Activated CD4-positive, alpha-beta memory T cell treated with anti-CD3 and anti-CD28 coated beads for 36 hours (primary cell): Measurements from ENCODE around the gene TPCN1. TPM values are rescaled to one million over a fixed set of nuclear protein-coding genes. Genes with fewer than 3 reads are reported as not detected.

Source experiments
- CTCF ChIA-PET: fragments of 350-600 bp; sonication (Branson Sonifier 250); formaldehyde crosslinking; loops from one replicate; lab custom pipeline; 2021; ENCODE audit warnings: antibody characterized with exemption, inconsistent platforms; lab: Charles Lee
- POLR2A ChIA-PET: fragments of 350-600 bp; sonication (Branson Sonifier 250); formaldehyde crosslinking; loops from one replicate; lab custom pipeline; 2021; ENCODE audit warnings: antibody characterized with exemption; lab: Charles Lee
- DNase-seq: peaks from one replicate; pipeline ENCODE4 v3.0.0-alpha.2; 2020
- H3K27ac Mint-ChIP-seq: one replicate; pipeline ENCODE4 v1.8.0; 2021; ENCODE audit warnings: mixed read lengths
- H3K27me3 Mint-ChIP-seq: one replicate; pipeline ENCODE4 v1.8.0; 2021; ENCODE audit warnings: mixed read lengths
- H3K36me3 Mint-ChIP-seq: one replicate; pipeline ENCODE4 v1.8.0; 2021; ENCODE audit warnings: mixed read lengths
- H3K4me1 Mint-ChIP-seq: one replicate; pipeline ENCODE4 v1.8.0; 2021; ENCODE audit warnings: low read depth, mixed read lengths
- H3K4me3 Mint-ChIP-seq: one replicate; pipeline ENCODE4 v1.8.0; 2021; ENCODE audit warnings: mild to moderate bottlenecking, mixed read lengths
- H3K9me3 Mint-ChIP-seq: one replicate; pipeline ENCODE4 v1.8.0; 2021; ENCODE audit warnings: mixed read lengths
- intact Hi-C: fragments of 100-400 bp; cut with micrococcal nuclease; formaldehyde crosslinking; loops from one replicate; pipeline ENCODE4 v1.15.1; 2023
- total RNA-seq, 2 experiments: library from RNA; stranded (reverse); gene quantifications; one replicate each; pipeline ENCODE4 v1.2.3, GENCODE V29; 2021

Gene TPCN1
- total RNA-seq, 2 experiments from 2014 or later = 44.0 to 51.6 TPM

DNA sequence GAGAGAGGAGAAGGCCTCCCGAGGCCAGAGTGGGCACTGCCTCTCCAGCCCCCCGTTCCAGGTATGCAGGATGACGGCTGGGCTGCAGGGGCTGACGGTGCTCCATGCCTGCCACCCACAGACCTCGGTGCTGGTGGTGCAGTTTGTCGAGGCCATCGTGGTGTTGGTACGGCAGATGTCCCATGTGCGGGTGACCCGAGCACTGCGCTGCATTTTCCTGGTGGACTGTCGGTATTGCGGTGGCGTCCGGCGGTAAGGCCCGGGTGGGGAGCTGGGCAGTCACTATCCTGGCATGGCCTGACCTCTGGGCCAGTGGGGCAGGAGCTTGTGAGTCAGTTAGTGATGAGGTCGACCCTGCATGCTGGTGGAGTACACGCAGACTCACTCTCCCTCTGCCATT lies 47.4 kb downstream of the TPCN1 start:
- Mint-ChIP-seq H3K4me1 (peaks cover 16% of the 10 kb centered on the region), H3K4me3 (no peak overlapping the region), H3K36me3 (peaks cover 45% of the 10 kb centered on the region), H3K9me3 (no peaks in the 10 kb centered on the region), H3K27ac (no peak overlapping the region), H3K27me3 (no peaks in the 10 kb centered on the region)
- ChIA-PET POLR2A (no interaction called here), CTCF (no interaction called here)
- no peak for DNase-seq
- intact Hi-C loops = no loop called here

DNA sequence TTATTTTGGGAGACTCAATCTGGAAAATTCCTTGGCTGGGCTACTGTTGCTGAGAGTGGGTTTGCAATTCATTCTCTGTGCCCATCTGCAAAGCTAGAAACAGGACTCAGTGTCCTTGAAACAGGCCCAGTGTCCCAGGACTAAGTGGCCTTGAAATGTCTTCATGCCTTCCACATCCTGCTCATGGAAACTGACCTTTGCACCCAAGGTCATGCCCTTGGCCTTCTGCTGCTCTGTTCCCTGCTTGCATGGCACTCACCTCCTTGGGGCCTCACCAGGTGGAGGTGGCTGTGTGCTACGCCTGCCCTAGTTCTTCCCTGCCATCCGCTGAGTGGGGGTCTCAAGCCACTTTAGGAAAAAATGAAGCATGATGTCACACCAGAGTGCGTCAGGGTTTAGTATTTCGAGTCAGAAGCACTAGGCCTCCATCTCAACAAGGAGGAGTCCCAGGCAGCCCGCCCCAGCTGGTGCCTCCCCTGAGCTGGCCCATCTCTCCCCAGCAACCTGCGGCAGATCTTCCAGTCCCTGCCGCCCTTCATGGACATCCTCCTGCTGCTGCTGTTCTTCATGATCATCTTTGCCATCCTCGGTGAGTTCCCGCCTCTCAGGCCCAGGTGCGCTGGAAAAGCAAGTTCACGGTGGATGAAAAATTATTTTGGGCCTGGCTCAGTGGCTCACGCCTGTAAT lies 48.1 kb downstream of the TPCN1 start:
- ChIA-PET CTCF (no interaction called here), POLR2A (no interaction called here)
- H3K36me3 Mint-ChIP-seq = peaks cover 37% of the 10 kb centered on the region
- H3K4me1 Mint-ChIP-seq = peaks cover 10% of the 10 kb centered on the region
- no peak overlapping the region for H3K27ac Mint-ChIP-seq
- H3K9me3 Mint-ChIP-seq = no peaks in the 10 kb centered on the region
- intact Hi-C loops = no loop called here
- H3K27me3 Mint-ChIP-seq = no peaks in the 10 kb centered on the region
- no peak overlapping the region for H3K4me3 Mint-ChIP-seq
- no peak for DNase-seq

DNA sequence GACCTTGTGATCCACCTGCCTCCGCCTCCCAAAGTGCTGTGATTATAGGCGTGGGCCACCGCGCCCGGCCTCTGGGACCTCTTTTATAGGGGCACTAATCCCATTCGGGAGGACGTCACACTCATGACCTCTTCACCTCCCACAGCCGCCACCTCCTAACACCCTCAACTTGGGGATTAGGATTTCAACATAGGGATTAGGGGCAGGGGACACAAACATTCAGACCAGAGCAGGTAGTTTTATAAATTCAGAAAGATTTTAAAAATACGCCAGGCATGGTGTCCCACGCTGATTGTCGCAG lies 49.4 kb downstream of the TPCN1 start:
- Mint-ChIP-seq H3K9me3 (no peaks in the 10 kb centered on the region), H3K4me1 (peaks cover 10% of the 10 kb centered on the region), H3K27ac (no peak overlapping the region), H3K36me3 (peaks cover 41% of the 10 kb centered on the region), H3K27me3 (no peaks in the 10 kb centered on the region), H3K4me3 (no peak overlapping the region)
- CTCF ChIA-PET = no interaction called here
- no peak for DNase-seq
- POLR2A ChIA-PET = no interaction called here
- intact Hi-C loops = no loop called here

GRCh38 chr12:113271466-113271852 lies 50.2 kb downstream of the TPCN1 start:
- peaks cover 10% of the 10 kb centered on the region for H3K4me1 Mint-ChIP-seq
- ChIA-PET CTCF (no interaction called here), POLR2A (no interaction called here)
- DNase-seq = no peak
- H3K27ac Mint-ChIP-seq = no peak overlapping the region
- no peaks in the 10 kb centered on the region for H3K9me3 Mint-ChIP-seq
- H3K27me3 Mint-ChIP-seq = no peaks in the 10 kb centered on the region
- intact Hi-C loops = no loop called here
- H3K4me3 Mint-ChIP-seq = no peak overlapping the region
- peaks cover 35% of the 10 kb centered on the region for H3K36me3 Mint-ChIP-seq

- H3K27ac Mint-ChIP-seq = no peak overlapping the region
- peak; percentile 62 for DNase-seq
- ChIA-PET POLR2A (no interaction called here), CTCF (no interaction called here)
- H3K4me1 Mint-ChIP-seq = peaks cover 10% of the 10 kb centered on the region
- intact Hi-C loops = no loop called here
- H3K9me3 Mint-ChIP-seq = no peaks in the 10 kb centered on the region
- no peaks in the 10 kb centered on the region for H3K27me3 Mint-ChIP-seq
- no peak overlapping the region for H3K4me3 Mint-ChIP-seq
- H3K36me3 Mint-ChIP-seq = peaks cover 33% of the 10 kb centered on the region
These were observed 50.7 kb downstream of the TPCN1 start for GRCh38 chr12:113271853-113272561.

- DNase-seq = no peak
These were observed 51.9 kb downstream of the TPCN1 start for GRCh38 chr12:113273053-113273725.

GRCh38 chr12:113274848-113275247 lies 53.6 kb downstream of the TPCN1 start:
- intact Hi-C loops = no loop called here
- ChIA-PET POLR2A (no interaction called here), CTCF (no interaction called here)
- no peak overlapping the region for H3K27ac Mint-ChIP-seq
- H3K4me3 Mint-ChIP-seq = no peak overlapping the region
- no peaks in the 10 kb centered on the region for H3K27me3 Mint-ChIP-seq
- H3K36me3 Mint-ChIP-seq = peaks cover 27% of the 10 kb centered on the region
- no peak for DNase-seq
- no peaks in the 10 kb centered on the region for H3K9me3 Mint-ChIP-seq
- H3K4me1 Mint-ChIP-seq = peaks cover 10% of the 10 kb centered on the region

More at GRCh38 chr12:113273053-113273725, 51.9 kb downstream of the TPCN1 start:
- Mint-ChIP-seq H3K9me3 (no peaks in the 10 kb centered on the region), H3K36me3 (peaks cover 23% of the 10 kb centered on the region), H3K4me1 (peaks cover 10% of the 10 kb centered on the region), H3K27ac (no peak overlapping the region), H3K27me3 (no peaks in the 10 kb centered on the region), H3K4me3 (no peak overlapping the region)
- ChIA-PET POLR2A (no interaction called here), CTCF (no interaction called here)
- intact Hi-C loops = no loop called here

- ChIA-PET CTCF (no interaction called here), POLR2A (no interaction called here)
- DNase-seq = no peak
- Mint-ChIP-seq H3K27me3 (no peaks in the 10 kb centered on the region), H3K27ac (no peak overlapping the region), H3K36me3 (peaks cover 25% of the 10 kb centered on the region), H3K9me3 (no peaks in the 10 kb centered on the region), H3K4me1 (peaks cover 9% of the 10 kb centered on the region), H3K4me3 (no peak overlapping the region)
- intact Hi-C loops = no loop called here
These were observed 55.0 kb downstream of the TPCN1 start for GRCh38 chr12:113276306-113276705.

DNA sequence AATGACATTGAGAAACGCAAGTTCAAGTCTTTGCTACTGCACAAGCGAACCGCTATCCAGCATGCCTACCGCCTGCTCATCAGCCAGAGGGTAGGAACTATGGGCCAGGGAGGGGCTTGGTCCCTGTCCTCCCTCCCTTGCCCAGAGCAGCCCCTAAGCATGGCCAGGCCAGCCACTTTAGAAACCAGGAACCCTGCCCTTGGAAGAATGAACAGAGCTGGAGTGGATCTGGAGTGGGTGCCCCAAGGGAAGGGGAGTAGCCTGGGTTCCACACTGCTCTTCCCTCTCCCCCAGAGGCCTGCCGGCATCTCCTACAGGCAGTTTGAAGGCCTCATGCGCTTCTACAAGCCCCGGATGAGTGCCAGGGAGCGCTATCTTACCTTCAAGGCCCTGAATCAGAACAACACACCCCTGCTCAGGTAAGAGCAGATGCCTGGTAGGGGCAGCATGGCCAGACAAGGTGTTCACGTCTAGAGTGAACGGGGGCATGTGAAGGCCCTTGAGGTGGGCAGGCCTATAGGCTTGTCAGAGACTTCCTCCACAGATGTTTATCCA lies 55.8 kb downstream of the TPCN1 start:
- CTCF ChIA-PET = no interaction called here
- no peaks in the 10 kb centered on the region for H3K27me3 Mint-ChIP-seq
- POLR2A ChIA-PET = no interaction called here
- H3K27ac Mint-ChIP-seq = no peak overlapping the region
- intact Hi-C loops = no loop called here
- H3K36me3 Mint-ChIP-seq = peaks cover 20% of the 10 kb centered on the region
- no peaks in the 10 kb centered on the region for H3K9me3 Mint-ChIP-seq
- DNase-seq = no peak
- peaks cover 2% of the 10 kb centered on the region for H3K4me1 Mint-ChIP-seq
- H3K4me3 Mint-ChIP-seq = no peak overlapping the region

- Mint-ChIP-seq H3K27ac (no peak overlapping the region), H3K4me3 (no peak overlapping the region), H3K9me3 (no peaks in the 10 kb centered on the region), H3K4me1 (no peaks in the 10 kb centered on the region), H3K27me3 (no peaks in the 10 kb centered on the region), H3K36me3 (peaks cover 18% of the 10 kb centered on the region)
- ChIA-PET CTCF (no interaction called here), POLR2A (no interaction called here)
- DNase-seq = no peak
- intact Hi-C loops = no loop called here
These were observed 56.2 kb downstream of the TPCN1 start for GRCh38 chr12:113277511-113277910.

GRCh38 chr12:113278141-113278540 lies 56.9 kb downstream of the TPCN1 start:
- intact Hi-C loops = no loop called here
- POLR2A ChIA-PET = no interaction called here
- no peak overlapping the region for H3K27ac Mint-ChIP-seq
- H3K9me3 Mint-ChIP-seq = no peaks in the 10 kb centered on the region
- no peak overlapping the region for H3K4me3 Mint-ChIP-seq
- CTCF ChIA-PET = no interaction called here
- H3K4me1 Mint-ChIP-seq = no peaks in the 10 kb centered on the region
- peaks cover 18% of the 10 kb centered on the region for H3K36me3 Mint-ChIP-seq
- no peaks in the 10 kb centered on the region for H3K27me3 Mint-ChIP-seq
- no peak for DNase-seq

GRCh38 chr12:113278633-113279032 lies 57.4 kb downstream of the TPCN1 start:
- H3K27me3 Mint-ChIP-seq = no peaks in the 10 kb centered on the region
- intact Hi-C loops = no loop called here
- no peak overlapping the region for H3K27ac Mint-ChIP-seq
- no peak for DNase-seq
- H3K4me1 Mint-ChIP-seq = no peaks in the 10 kb centered on the region
- ChIA-PET CTCF (no interaction called here), POLR2A (no interaction called here)
- no peak overlapping the region for H3K4me3 Mint-ChIP-seq
- peaks cover 16% of the 10 kb centered on the region for H3K36me3 Mint-ChIP-seq
- H3K9me3 Mint-ChIP-seq = no peaks in the 10 kb centered on the region
